HG03521 (cell line): ENCODE results near the gene SLC1A1.

ENCODE experiments used
- ATAC-seq: cut with Tn5 transposase; IDR thresholded peaks from one replicate; pipeline ENCODE4 v1.9.1; 2021; ENCODE audit warnings: mild to moderate bottlenecking, moderate library complexity; ENCODE audit not compliant: unreplicated experiment

Gene SLC1A1

DNA sequence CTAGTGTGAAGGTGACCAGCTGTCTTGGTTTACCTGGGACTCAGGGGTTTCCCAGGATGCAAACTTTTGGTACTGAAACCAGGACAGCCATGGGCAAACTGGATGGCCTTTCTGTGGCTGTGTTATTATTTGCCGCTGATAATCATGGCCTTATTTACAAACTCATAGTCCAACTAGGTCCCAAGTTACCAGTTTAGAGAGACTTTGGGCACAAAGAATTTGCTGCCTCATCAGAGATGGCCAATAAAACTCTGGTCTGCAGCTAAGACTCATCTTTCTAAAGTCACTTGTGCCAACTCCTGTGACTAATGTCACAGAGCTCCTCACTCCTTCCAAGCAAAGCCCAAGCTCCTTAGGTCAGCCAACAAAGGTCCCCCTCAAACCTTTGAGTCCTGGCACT lies 124.4 kb downstream of the SLC1A1 start:
- no peak for ATAC-seq

- no peak for ATAC-seq
Measured at GRCh38 chr9:4615251-4615650, 125.0 kb downstream of the SLC1A1 start.

GRCh38 chr9:4615778-4616177 lies 125.5 kb downstream of the SLC1A1 start:
- ATAC-seq: no peak

GRCh38 chr9:4617752-4618151 lies 127.5 kb downstream of the SLC1A1 start:
- ATAC-seq: no peak

DNA sequence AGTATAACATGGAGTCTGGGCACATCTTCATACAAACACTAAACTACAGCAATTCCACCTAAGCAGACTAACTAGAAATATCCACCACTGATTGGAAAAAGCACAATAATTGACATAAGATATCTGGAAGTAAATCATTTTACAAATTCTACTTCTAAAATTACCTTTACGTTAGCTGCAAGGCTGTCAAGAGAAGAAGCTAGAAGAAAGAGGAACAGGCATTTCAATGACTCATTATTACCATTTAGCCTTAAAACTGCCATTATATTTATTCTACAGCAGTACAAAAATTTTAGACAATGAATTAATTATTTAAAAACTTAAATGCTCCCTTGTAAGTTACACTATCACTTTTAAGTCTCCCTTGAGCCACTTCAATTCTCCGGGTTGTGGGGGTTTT lies 128.4 kb downstream of the SLC1A1 start:
- no peak for ATAC-seq

- ATAC-seq: no peak
Measured at GRCh38 chr9:4620057-4620765, 129.9 kb downstream of the SLC1A1 start.

DNA sequence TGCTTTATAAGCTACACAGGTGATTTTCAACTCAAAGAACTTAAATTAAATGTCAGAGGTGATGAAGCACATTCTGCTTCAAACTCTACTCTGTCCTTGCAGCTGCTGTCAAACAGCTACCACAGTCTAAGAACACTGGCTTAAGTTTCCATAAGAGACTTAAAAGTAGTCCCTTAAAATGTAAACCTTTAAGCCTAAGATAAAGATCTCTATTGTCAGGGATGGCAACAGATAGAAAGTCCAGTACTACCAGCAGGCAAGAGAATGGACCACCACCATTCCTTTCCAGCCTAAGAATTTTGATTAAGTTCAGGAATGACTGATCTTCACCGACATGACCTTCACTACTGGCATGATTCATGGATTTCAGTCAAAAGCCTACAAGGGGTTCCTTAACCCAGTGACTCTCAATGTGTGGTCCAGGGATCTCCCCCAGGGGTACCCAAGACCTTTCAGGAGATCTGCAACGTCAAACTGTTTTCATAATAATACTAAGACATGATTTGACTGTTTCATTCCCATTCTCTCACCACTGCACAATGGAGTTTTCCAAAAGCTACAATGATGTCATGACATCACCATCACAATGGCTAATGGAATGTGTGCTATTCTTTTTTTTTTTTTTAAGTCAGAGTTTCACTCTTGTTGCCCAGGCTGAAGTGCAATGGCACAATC lies 130.8 kb downstream of the SLC1A1 start:
- ATAC-seq: no peak

- no peak for ATAC-seq
Measured at GRCh38 chr9:4622016-4622415, 131.7 kb downstream of the SLC1A1 start.

- no peak for ATAC-seq
Measured at GRCh38 chr9:4630836-4631235, 140.6 kb downstream of the SLC1A1 start.
